Renal cortical epithelial cell (primary cell): ENCODE data around the gene COMMD3. TPM values are rescaled to one million over a fixed set of nuclear protein-coding genes. Genes with fewer than 3 reads are reported as not detected.
"Not testable (repeated sequence)": the region's sequence is repeated elsewhere in the genome, so short reads cannot be mapped to it uniquely, and the experiment has no call there.

Experiments used
- DNase-seq: peaks from one replicate; pipeline ENCODE4 v3.0.0-alpha.2; 2011; ENCODE audit warnings: low read depth
- total RNA-seq: library from RNA; depleted of rRNA; stranded (reverse); fragments of >200 nt; gene quantifications from 2 replicates; pipeline ENCODE4 v1.2.3, GENCODE V29; 2014

The COMMD3 gene
- total RNA-seq, 1 donor from 2014 or later = 52.9 TPM

- no peak for DNase-seq
Observed at GRCh38 chr10:22338931-22339330, 22.7 kb downstream of the COMMD3 start.

GRCh38 chr10:22339761-22340328, 23.7 kb downstream of the COMMD3 start:
- DNase-seq = no peak

GRCh38 chr10:22340329-22341189, 24.4 kb downstream of the COMMD3 start:
- peak; percentile 65 for DNase-seq

GRCh38 chr10:22341190-22341925, 25.2 kb downstream of the COMMD3 start:
- DNase-seq = no peak

GRCh38 chr10:22341926-22342196, 25.7 kb downstream of the COMMD3 start:
- DNase-seq = no peak

GRCh38 chr10:22342421-22342820, 26.2 kb downstream of the COMMD3 start:
- no peak for DNase-seq

- no peak for DNase-seq
Observed at GRCh38 chr10:22343731-22344130, 27.5 kb downstream of the COMMD3 start.

GRCh38 chr10:22344249-22344648, 28.1 kb downstream of the COMMD3 start:
- no peak for DNase-seq

- no peak for DNase-seq
Observed at GRCh38 chr10:22344781-22345300, 28.7 kb downstream of the COMMD3 start.

- DNase-seq = no peak
Observed at GRCh38 chr10:22345301-22346095, 29.3 kb downstream of the COMMD3 start, which contains the start of gene SPAG6. Gene SPAG6, plus strand, starts transcription at chr10:22345496. Its CDS starts 116 bp downstream, at chr10:22345612.

- no peak for DNase-seq
Observed at GRCh38 chr10:22346096-22346661, 30.0 kb downstream of the COMMD3 start.

GRCh38 chr10:22349755-22350154, 33.6 kb downstream of the COMMD3 start:
- no peak for DNase-seq

GRCh38 chr10:22351131-22351703, 35.0 kb downstream of the COMMD3 start:
- DNase-seq = no peak

- no peak for DNase-seq
Observed at GRCh38 chr10:22356324-22356873, 40.2 kb downstream of the COMMD3 start.

GRCh38 chr10:22357770-22358169, 41.6 kb downstream of the COMMD3 start:
- DNase-seq = not testable (repeated sequence)

- DNase-seq = no peak
Observed at GRCh38 chr10:22363305-22363704, 47.1 kb downstream of the COMMD3 start.

- DNase-seq = no peak
Observed at GRCh38 chr10:22364407-22365140, 48.4 kb downstream of the COMMD3 start.

- DNase-seq = no peak
Observed at GRCh38 chr10:22365233-22365632, 49.0 kb downstream of the COMMD3 start.

- DNase-seq = no peak
Observed at GRCh38 chr10:22365644-22366434, 49.7 kb downstream of the COMMD3 start.
